H1 (cell line): ENCODE data around the gene ZNF397. TPM values are rescaled to one million over a fixed set of nuclear protein-coding genes. Genes with fewer than 3 reads are reported as not detected.

Experiments
- CTCF ChIA-PET: fragments of 300-600 bp; sonication (Branson Sonifier 250); formaldehyde crosslinking; loops from one replicate; lab custom pipeline; 2021; ENCODE audit not compliant: partially characterized antibody; lab: Charles Lee
- POLR2A ChIA-PET: fragments of 300-600 bp; sonication (Branson Sonifier 250); formaldehyde crosslinking; loops from one replicate; lab custom pipeline; 2021; ENCODE audit warnings: inconsistent platforms; ENCODE audit not compliant: partially characterized antibody; lab: Charles Lee
- DNase-seq, 2 experiments: peaks; one replicate each; pipeline versions ENCODE4 v3.0.0 to v3.0.0-alpha.2; 2010 to 2022; ENCODE audit warnings: low spot score in 2 of 2, low read depth in 1 of 2, mixed read lengths in 1 of 2
- FAIRE-seq: peaks from 2 replicates; lab custom pipeline; 2011; peaks lifted over from hg19 to GRCh38; lab: Jason Lieb, UNC
- H2AFZ ChIP-seq: 2 replicates; pipeline ENCODE4 v1.8.1; 2012; ENCODE audit warnings: low read length, inconsistent platforms
- H2AK5ac ChIP-seq: 2 replicates; pipeline ENCODE4 v1.6.1; 2013; ENCODE audit warnings: low read depth, low read length
- H2BK120ac ChIP-seq: replicated peaks from 2 replicates; pipeline ENCODE3; 2013; ENCODE audit warnings: low read depth, low read length, inconsistent platforms
- H2BK12ac ChIP-seq: 2 replicates; pipeline ENCODE4 v1.6.1; 2013; ENCODE audit warnings: low read depth, low read length
- H2BK15ac ChIP-seq: 2 replicates; pipeline ENCODE4 v1.6.1; 2013; ENCODE audit warnings: low read length
- H2BK20ac ChIP-seq: 2 replicates; pipeline ENCODE4 v1.6.1; 2013; ENCODE audit warnings: low read length
- H2BK5ac ChIP-seq: 2 replicates; pipeline ENCODE4 v1.6.1; 2013; ENCODE audit warnings: low read depth, low read length
- H3K14ac ChIP-seq: 2 replicates; pipeline ENCODE4 v1.6.1; 2013; ENCODE audit warnings: inconsistent platforms; ENCODE audit not compliant: insufficient read length
- H3K18ac ChIP-seq: 2 replicates; pipeline ENCODE4 v1.6.1; 2013; ENCODE audit warnings: low read length; ENCODE audit errors: extremely low read depth
- H3K23ac ChIP-seq: 2 replicates; pipeline ENCODE4 v1.6.1; 2013; ENCODE audit warnings: inconsistent platforms; ENCODE audit not compliant: insufficient read length
- H3K23me2 ChIP-seq: 2 replicates; pipeline ENCODE4 v1.6.1; 2013; ENCODE audit warnings: low read depth, low read length
- H3K27ac ChIP-seq: 2 replicates; pipeline ENCODE4 v1.6.1; 2011; ENCODE audit warnings: low read depth, low read length, inconsistent platforms
- H3K27me3 ChIP-seq, 4 experiments: replicated peaks in 1 of 4; 1 replicate in 1 of 4; 2 replicates in 3 of 4; pipeline versions ENCODE4 v1.6.1 to v1.8.1; 2011 to 2013; ENCODE audit warnings: low read length in 3 of 4, mild to moderate bottlenecking in 3 of 4, inconsistent platforms in 2 of 4, mixed read lengths in 2 of 4, moderate library complexity in 1 of 4; ENCODE audit not compliant: control insufficient read depth in 3 of 4, insufficient read depth in 3 of 4; ENCODE audit errors: extremely low read depth in 1 of 4
- H3K36me3 ChIP-seq, 4 experiments: 2 replicates each; pipeline versions ENCODE4 v1.6.1 to v1.8.1; 2011 to 2013; ENCODE audit warnings: mild to moderate bottlenecking in 4 of 4, low read length in 3 of 4, moderate library complexity in 2 of 4, control low read depth in 1 of 4, inconsistent platforms in 1 of 4; ENCODE audit not compliant: insufficient read depth in 4 of 4, control insufficient read depth in 2 of 4
- H3K4ac ChIP-seq: replicated peaks from 2 replicates; pipeline ENCODE3; 2013; ENCODE audit warnings: low read length, low read depth, mixed read lengths, inconsistent platforms; ENCODE audit not compliant: insufficient read length
- H3K4me1 ChIP-seq, 4 experiments: replicated peaks in 1 of 4; 1 replicate in 1 of 4; 2 replicates in 3 of 4; pipeline versions ENCODE4 v1.6.1 to v1.8.1; 2011 to 2013; ENCODE audit warnings: low read length in 3 of 4, inconsistent platforms in 2 of 4, mixed read lengths in 1 of 4; ENCODE audit not compliant: insufficient read depth in 4 of 4, control insufficient read depth in 3 of 4
- H3K4me2 ChIP-seq, 2 experiments: 2 replicates each; pipeline versions ENCODE4 v1.6.1 to v1.8.1; 2011 to 2013; ENCODE audit warnings: low read depth in 2 of 2, low read length in 2 of 2, control low read depth in 1 of 2, inconsistent platforms in 1 of 2, mild to moderate bottlenecking in 1 of 2; ENCODE audit not compliant: insufficient read depth in 1 of 2
- H3K4me3 ChIP-seq, 4 experiments: fragments of 200-600, 300-600 bp in 1 of 4; sonication (generic), shearing (Covaris generic), sonication (Bioruptor Twin) in 1 of 4; 2 replicates each; pipeline versions ENCODE4 v1.5.1 to v1.8.1; 2011 to 2016; ENCODE audit warnings: low read length in 4 of 4, low read depth in 3 of 4, control low read depth in 2 of 4, inconsistent platforms in 2 of 4, mild to moderate bottlenecking in 2 of 4, mixed read lengths in 1 of 4, moderate library complexity in 1 of 4; ENCODE audit not compliant: insufficient read depth in 2 of 4; ENCODE audit errors: extremely low read depth in 1 of 4
- H3K56ac ChIP-seq: replicated peaks from 2 replicates; pipeline ENCODE3; 2013; ENCODE audit warnings: low read depth, mild to moderate bottlenecking, mixed read lengths, low read length, inconsistent platforms; ENCODE audit not compliant: insufficient read length
- H3K79me1 ChIP-seq: 2 replicates; pipeline ENCODE4 v1.6.1; 2013; ENCODE audit warnings: low read depth, low read length, control low read depth
- H3K79me2 ChIP-seq, 2 experiments: 2 replicates each; pipeline versions ENCODE4 v1.6.1 to v1.8.1; 2012 to 2013; ENCODE audit warnings: low read length in 2 of 2, mild to moderate bottlenecking in 2 of 2, inconsistent platforms in 1 of 2; ENCODE audit not compliant: insufficient read depth in 2 of 2, control insufficient read depth in 1 of 2
- H3K9ac ChIP-seq, 4 experiments: replicated peaks in 1 of 4; 1 replicate in 1 of 4; 2 replicates in 3 of 4; pipeline versions ENCODE4 v1.6.1 to v1.8.1; 2011 to 2013; ENCODE audit warnings: low read depth in 3 of 4, low read length in 3 of 4, control low read depth in 2 of 4, mild to moderate bottlenecking in 2 of 4, moderate library complexity in 2 of 4, inconsistent platforms in 1 of 4; ENCODE audit errors: extremely low read depth in 1 of 4
- H3K9me3 ChIP-seq, 2 experiments: 2 replicates each; pipeline versions ENCODE4 v1.6.1 to v1.8.1; 2012 to 2013; ENCODE audit warnings: mild to moderate bottlenecking in 2 of 2, moderate library complexity in 2 of 2, control low read depth in 1 of 2, inconsistent platforms in 1 of 2, low read depth in 1 of 2, low read length in 1 of 2, mixed read lengths in 1 of 2; ENCODE audit not compliant: insufficient read depth in 2 of 2
- H4K20me1 ChIP-seq, 2 experiments: replicated peaks in 1 of 2; 2 replicates each; pipeline versions ENCODE3 to v1.8.1; 2011 to 2013; ENCODE audit warnings: inconsistent platforms in 2 of 2, low read length in 2 of 2, mild to moderate bottlenecking in 1 of 2; ENCODE audit not compliant: insufficient read depth in 2 of 2, control insufficient read depth in 1 of 2
- H4K5ac ChIP-seq: 2 replicates; pipeline ENCODE4 v1.6.1; 2013; ENCODE audit warnings: low read length, low read depth, mixed read lengths, inconsistent platforms; ENCODE audit not compliant: insufficient read length
- H4K8ac ChIP-seq: 2 replicates; pipeline ENCODE4 v1.8.0; 2013; ENCODE audit warnings: mild to moderate bottlenecking, moderate library complexity, low read length, inconsistent platforms; ENCODE audit not compliant: insufficient read depth; ENCODE audit errors: extremely low read depth
- H4K91ac ChIP-seq: replicated peaks from 2 replicates; pipeline ENCODE3; 2013; ENCODE audit warnings: low read length, mixed read lengths, inconsistent platforms; ENCODE audit not compliant: insufficient read length
- ASH2L ChIP-seq: fragments of 200-600, 300-600 bp; sonication (generic); IDR thresholded peaks from one replicate; pipeline ENCODE4 v1.7.1; 2017; ENCODE audit warnings: low read length
- EP300 ChIP-seq, 2 experiments: IDR thresholded peaks; 1 replicate in 1 of 2; 2 replicates in 1 of 2; pipeline ENCODE4 v1.6.1; 2011 to 2012; ENCODE audit warnings: low read depth in 2 of 2, low read length in 2 of 2, mild to moderate bottlenecking in 2 of 2, borderline replicate concordance in 1 of 2, inconsistent platforms in 1 of 2, moderate library complexity in 1 of 2
- EZH2 ChIP-seq: fragments of 200-600 bp; sonication (generic); IDR thresholded peaks from 2 replicates; pipeline ENCODE4 v1.7.1; 2012; ENCODE audit warnings: low read depth, mild to moderate bottlenecking, moderate library complexity, low read length, inconsistent platforms; ENCODE audit not compliant: severe bottlenecking
- HDAC6 ChIP-seq: IDR thresholded peaks from one replicate; pipeline ENCODE4 v1.7.1; 2012; ENCODE audit warnings: low read depth, mild to moderate bottlenecking, inconsistent platforms, low read length, moderate library complexity
- KDM1A ChIP-seq: fragments of 200-600, 300-600 bp; sonication (generic); IDR thresholded peaks from 2 replicates; pipeline ENCODE4 v1.7.1; 2016; ENCODE audit warnings: mild to moderate bottlenecking, low read length, borderline replicate concordance
- KDM5A ChIP-seq: fragments of 200-600 bp; IDR thresholded peaks from 2 replicates; pipeline ENCODE4 v1.7.1; 2012; ENCODE audit warnings: mild to moderate bottlenecking, low read length, inconsistent platforms, mixed read lengths
- POLR2AphosphoS5 ChIP-seq: IDR thresholded peaks from 2 replicates; pipeline ENCODE4 v1.6.1; 2011; ENCODE audit warnings: low read depth, low read length
- WGBS, 2 experiments: shearing (Covaris generic) in 1 of 2; methylation state at CpG; one replicate each; pipeline versions ENCODE4 v1.1.6 to v1.1.7; 2013 to 2015; ENCODE audit warnings: low lambda C conversion rate in 2 of 2, mixed read lengths in 2 of 2, inconsistent platforms in 1 of 2, low coverage in 1 of 2, missing lambda C conversion rate in 1 of 2; ENCODE audit not compliant: insufficient replicate concordance in 2 of 2, insufficient coverage in 1 of 2, insufficient read length in 1 of 2; ENCODE audit errors: extremely low coverage in 1 of 2, missing lambda C conversion rate in 1 of 2; 5-methylcytosine and 5-hydroxymethylcytosine counted together
- polyA plus RNA-seq, 7 experiments: library from polyadenylated mRNA; depleted of rRNA in 3 of 7; stranded (reverse) in 5 of 7; unstranded in 2 of 7; fragments of >200 nt in 5 of 7; fragments of 200-250 nt in 2 of 7; gene quantifications; 1 replicate in 5 of 7; 2 replicates in 1 of 7; 4 replicates in 1 of 7; pipeline versions ENCODE4 v1.2.1 to v1.2.3, GENCODE V29; 2011 to 2013; ENCODE audit warnings: missing spikeins in 2 of 7, mixed read lengths in 2 of 7
- total RNA-seq: library from RNA; stranded (reverse); fragmentation: NEBNext Ultra II Directional; extraction: Animal tissue kit (Norgen Biotek cat#: 25700); gene quantifications from 2 replicates; pipeline ENCODE4 v1.2.1, GENCODE V29; 2021

Gene ZNF397
- total and polyA plus RNA-seq, 2 of the 8 experiments (the other 6 are each of a cell fraction or from before 2014, with no cell fraction given) = 9.8 to 39.5 TPM

DNA sequence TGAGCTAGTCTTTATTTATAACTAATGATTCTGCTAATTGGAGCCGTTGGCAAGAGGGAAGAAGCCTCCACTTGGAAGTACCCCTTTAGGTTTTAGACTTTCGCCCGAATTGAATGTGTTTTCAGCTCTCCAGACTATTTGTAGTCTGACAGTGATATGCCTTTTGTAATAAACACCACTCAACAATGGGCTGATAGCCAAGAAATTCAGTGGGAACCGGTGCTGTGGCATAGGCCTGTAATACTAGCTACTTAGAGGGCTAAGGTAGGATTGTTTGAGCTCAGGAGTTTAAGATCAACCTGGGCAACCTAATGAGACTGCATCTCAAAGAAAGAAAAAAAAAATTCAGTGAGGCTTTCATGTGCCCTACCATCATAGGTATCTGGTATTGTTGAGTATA, 62.8 kb downstream of the ZNF397 start:
- Histone ChIP-seq H4K91ac (no peak overlapping the region), H2BK12ac (no peak overlapping the region), H2BK15ac (no peak overlapping the region), H3K9ac (no peak overlapping the region), H3K56ac (no peak overlapping the region), H3K23me2 (no peaks in the 10 kb centered on the region), H4K8ac (no peak overlapping the region), H3K4ac (no peak overlapping the region), H2BK5ac (no peak overlapping the region), H2BK120ac (no peak overlapping the region), H3K36me3 (peaks cover 0 to 68% (median 26%) of the 10 kb centered on the region in 4 experiments; a peak in 6 of 8 replicates), H3K23ac (no peak overlapping the region), H3K79me2 (peaks cover 0 to 25% of the 10 kb centered on the region in 2 experiments; a peak in 2 of 4 replicates), H3K27me3 (peaks cover 0 to 3% (median 0%) of the 10 kb centered on the region in 4 experiments; a peak in 1 of 7 replicates), H3K9me3 (peaks cover 45 to 47% of the 10 kb centered on the region in 2 experiments), H2AFZ (no peak overlapping the region), H3K4me1 (no peaks in the 10 kb centered on the region), H3K79me1 (no peaks in the 10 kb centered on the region), H3K4me3 (no peak overlapping the region), H3K18ac (no peak overlapping the region), H4K5ac (no peak overlapping the region), H2AK5ac (no peak overlapping the region), H2BK20ac (no peak overlapping the region), H3K14ac (no peak overlapping the region), H3K4me2 (no peak overlapping the region), H3K27ac (no peak overlapping the region), H4K20me1 (no peaks in the 10 kb centered on the region)
- CTCF ChIA-PET = interaction anchor here (1.1 kb wide), 1 partner anchor 83 kb away, joined by 3 read pairs; no protein-coding TSS in a partner anchor
- 98% methylated on average over 4 of the region's 4 CpGs; no CpG with 5 or more reads in 1 of the 2 experiments for WGBS, 2 experiments
- FAIRE-seq (no peak), DNase-seq (no peak)
- POLR2A ChIA-PET = interaction anchor here (0.7 to 2.0 kb wide), 2 partner anchors 11 to 14 kb away, joined by 3 to 11 read pairs; partner anchors contain the start of gene ZSCAN30
- TF ChIP-seq EZH2 (no peak), KDM1A (no peak), KDM5A (no peak), EP300 (IDR thresholded peaks at IDR 0.05; ENCODE audit: borderline replicate concordance in 1 of 2, low read depth in 2 of 2, low read length in 2 of 2) (no peak), HDAC6 (no peak), POLR2AphosphoS5 (no peak), ASH2L (no peak)
